Testis (tissue), 2 donors: ENCODE data around the gene ADAMTSL1.

Experiments used
- POLR2A ChIP-seq: fragments of 450-650 bp; IDR thresholded peaks from one replicate; pipeline ENCODE4 v1.6.1; 2017; ENCODE audit warnings: antibody characterized with exemption, mild to moderate bottlenecking, moderate library complexity
- TF ChIP-seq, protein P1 (sequence below), 3 experiments: fragments of 450-650 bp in 2 of 3; fragments of 200-600 bp in 1 of 3; sonication (generic) in 1 of 3; IDR thresholded peaks; one replicate each; pipeline ENCODE4 v1.5.1; 2016 to 2019; ENCODE audit warnings: antibody characterized with exemption in 3 of 3, mild to moderate bottlenecking in 2 of 3, moderate library complexity in 1 of 3

DNA sequence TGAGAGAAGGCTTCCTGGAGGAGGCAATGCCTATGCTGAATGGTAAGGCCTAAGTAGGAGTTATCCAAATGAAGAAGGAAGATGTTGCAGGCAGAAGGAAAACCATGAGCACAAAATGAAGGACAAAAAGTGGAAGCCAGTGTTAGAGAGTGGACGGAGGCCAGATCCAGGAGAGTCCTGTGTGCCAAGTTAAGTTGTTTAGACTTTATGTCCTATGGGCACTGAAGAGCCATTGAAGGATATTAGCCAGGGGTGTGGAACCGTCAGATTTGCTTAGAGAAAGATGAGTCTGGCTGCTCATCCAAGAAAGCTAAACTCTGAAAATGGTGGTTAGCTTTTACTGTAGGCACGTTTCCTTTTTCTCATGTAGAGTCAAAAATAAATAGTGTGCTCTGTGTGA, 254.7 kb downstream of the ADAMTSL1 start:
- TF ChIP-seq POLR2A, result no peak
- TF ChIP-seq, protein P1, sequence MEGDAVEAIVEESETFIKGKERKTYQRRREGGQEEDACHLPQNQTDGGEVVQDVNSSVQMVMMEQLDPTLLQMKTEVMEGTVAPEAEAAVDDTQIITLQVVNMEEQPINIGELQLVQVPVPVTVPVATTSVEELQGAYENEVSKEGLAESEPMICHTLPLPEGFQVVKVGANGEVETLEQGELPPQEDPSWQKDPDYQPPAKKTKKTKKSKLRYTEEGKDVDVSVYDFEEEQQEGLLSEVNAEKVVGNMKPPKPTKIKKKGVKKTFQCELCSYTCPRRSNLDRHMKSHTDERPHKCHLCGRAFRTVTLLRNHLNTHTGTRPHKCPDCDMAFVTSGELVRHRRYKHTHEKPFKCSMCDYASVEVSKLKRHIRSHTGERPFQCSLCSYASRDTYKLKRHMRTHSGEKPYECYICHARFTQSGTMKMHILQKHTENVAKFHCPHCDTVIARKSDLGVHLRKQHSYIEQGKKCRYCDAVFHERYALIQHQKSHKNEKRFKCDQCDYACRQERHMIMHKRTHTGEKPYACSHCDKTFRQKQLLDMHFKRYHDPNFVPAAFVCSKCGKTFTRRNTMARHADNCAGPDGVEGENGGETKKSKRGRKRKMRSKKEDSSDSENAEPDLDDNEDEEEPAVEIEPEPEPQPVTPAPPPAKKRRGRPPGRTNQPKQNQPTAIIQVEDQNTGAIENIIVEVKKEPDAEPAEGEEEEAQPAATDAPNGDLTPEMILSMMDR (IDR thresholded peaks at IDR 0.05), result no peak
